ENCODE measurements around the gene RNF11. TPM values are rescaled to one million over a fixed set of nuclear protein-coding genes. Genes with fewer than 3 reads are reported as not detected.

Gene RNF11
- 53.8 TPM for total RNA-seq

- H3K4me1 ChIP-seq (ENCODE audit: control insufficient read depth in 3 of 3, insufficient read depth in 3 of 3, low read length in 3 of 3), result peaks cover 27 to 35% (median 34%) of the 10 kb centered on the region in 3 donors
- H3K9ac ChIP-seq (ENCODE audit: low read depth in 1 of 3, low read length in 3 of 3), result peak within 1 kb of the TSS; percentile 98 to 99 (median 98)
- H3K27ac ChIP-seq (ENCODE audit: low read depth, low read length), result peak within 1 kb of the TSS; percentile 95
- peak within 1 kb of the TSS; percentile 94 to 99 (median 96) for H3K4me3 ChIP-seq (ENCODE audit: low read length in 3 of 3)
- H3K9me3 ChIP-seq (ENCODE audit: control insufficient read depth in 3 of 3, low read length in 3 of 3), result no peaks in the 10 kb centered on the region
- H3K27me3 ChIP-seq (ENCODE audit: control insufficient read depth in 3 of 3, insufficient read depth in 3 of 3, low read length in 3 of 3), result no peaks in the 10 kb centered on the region
- peaks cover 0 to 4% (median 0%) of the 10 kb centered on the region in 3 donors for H3K36me3 ChIP-seq (ENCODE audit: control insufficient read depth in 3 of 3, insufficient read depth in 3 of 3, low read length in 3 of 3)
Measured at GRCh38 chr1:51235673-51236530, at the start of gene RNF11. Gene RNF11, plus strand, starts transcription at chr1:51236273. Its CDS starts 484 bp downstream, at chr1:51236757.

- H3K27me3 ChIP-seq (ENCODE audit: control insufficient read depth in 3 of 3, insufficient read depth in 3 of 3, low read length in 3 of 3), result no peaks in the 10 kb centered on the region
- H3K9me3 ChIP-seq (ENCODE audit: control insufficient read depth in 3 of 3, low read length in 3 of 3), result no peaks in the 10 kb centered on the region
- H3K27ac ChIP-seq (ENCODE audit: low read depth, low read length), result no peak overlapping the region
- H3K4me3 ChIP-seq (ENCODE audit: low read length in 3 of 3), result no peak overlapping the region
- H3K9ac ChIP-seq (ENCODE audit: low read depth in 1 of 3, low read length in 3 of 3), result no peak overlapping the region
- no peaks in the 10 kb centered on the region for H3K4me1 ChIP-seq (ENCODE audit: control insufficient read depth in 3 of 3, insufficient read depth in 3 of 3, low read length in 3 of 3)
- H3K36me3 ChIP-seq (ENCODE audit: control insufficient read depth in 3 of 3, insufficient read depth in 3 of 3, low read length in 3 of 3), result no peaks in the 10 kb centered on the region
Measured at GRCh38 chr1:51188230-51188629, 47.8 kb upstream of the RNF11 start.

GRCh38 chr1:51189421-51190073 is 46.5 kb upstream of the RNF11 start:
- Histone ChIP-seq H3K9me3 (ENCODE audit: control insufficient read depth in 3 of 3, low read length in 3 of 3) (no peaks in the 10 kb centered on the region), H3K27ac (ENCODE audit: low read depth, low read length) (no peak overlapping the region), H3K9ac (ENCODE audit: low read depth in 1 of 3, low read length in 3 of 3) (no peak overlapping the region), H3K4me3 (ENCODE audit: low read length in 3 of 3) (no peak overlapping the region), H3K4me1 (ENCODE audit: control insufficient read depth in 3 of 3, insufficient read depth in 3 of 3, low read length in 3 of 3) (no peaks in the 10 kb centered on the region), H3K27me3 (ENCODE audit: control insufficient read depth in 3 of 3, insufficient read depth in 3 of 3, low read length in 3 of 3) (no peaks in the 10 kb centered on the region), H3K36me3 (ENCODE audit: control insufficient read depth in 3 of 3, insufficient read depth in 3 of 3, low read length in 3 of 3) (no peaks in the 10 kb centered on the region)

GRCh38 chr1:51190961-51191360 is 45.1 kb upstream of the RNF11 start:
- Histone ChIP-seq H3K4me1 (ENCODE audit: control insufficient read depth in 3 of 3, insufficient read depth in 3 of 3, low read length in 3 of 3) (no peaks in the 10 kb centered on the region), H3K9me3 (ENCODE audit: control insufficient read depth in 3 of 3, low read length in 3 of 3) (no peaks in the 10 kb centered on the region), H3K27me3 (ENCODE audit: control insufficient read depth in 3 of 3, insufficient read depth in 3 of 3, low read length in 3 of 3) (no peaks in the 10 kb centered on the region), H3K4me3 (ENCODE audit: low read length in 3 of 3) (no peak overlapping the region), H3K27ac (ENCODE audit: low read depth, low read length) (no peak overlapping the region), H3K9ac (ENCODE audit: low read depth in 1 of 3, low read length in 3 of 3) (no peak overlapping the region), H3K36me3 (ENCODE audit: control insufficient read depth in 3 of 3, insufficient read depth in 3 of 3, low read length in 3 of 3) (no peaks in the 10 kb centered on the region)

GRCh38 chr1:51192213-51192843 is 43.7 kb upstream of the RNF11 start:
- H3K36me3 ChIP-seq (ENCODE audit: control insufficient read depth in 3 of 3, insufficient read depth in 3 of 3, low read length in 3 of 3), result no peaks in the 10 kb centered on the region
- no peak overlapping the region for H3K9ac ChIP-seq (ENCODE audit: low read depth in 1 of 3, low read length in 3 of 3)

GRCh38 chr1:51193564-51193963 is 42.5 kb upstream of the RNF11 start:
- Histone ChIP-seq H3K27me3 (ENCODE audit: control insufficient read depth in 3 of 3, insufficient read depth in 3 of 3, low read length in 3 of 3) (no peaks in the 10 kb centered on the region), H3K4me3 (ENCODE audit: low read length in 3 of 3) (no peak overlapping the region), H3K27ac (ENCODE audit: low read depth, low read length) (no peak overlapping the region), H3K4me1 (ENCODE audit: control insufficient read depth in 3 of 3, insufficient read depth in 3 of 3, low read length in 3 of 3) (no peaks in the 10 kb centered on the region), H3K36me3 (ENCODE audit: control insufficient read depth in 3 of 3, insufficient read depth in 3 of 3, low read length in 3 of 3) (no peaks in the 10 kb centered on the region), H3K9me3 (ENCODE audit: control insufficient read depth in 3 of 3, low read length in 3 of 3) (no peaks in the 10 kb centered on the region), H3K9ac (ENCODE audit: low read depth in 1 of 3, low read length in 3 of 3) (no peak overlapping the region)

More at GRCh38 chr1:51192213-51192843, 43.7 kb upstream of the RNF11 start:
- Histone ChIP-seq H3K27me3 (ENCODE audit: control insufficient read depth in 3 of 3, insufficient read depth in 3 of 3, low read length in 3 of 3) (no peaks in the 10 kb centered on the region), H3K27ac (ENCODE audit: low read depth, low read length) (no peak overlapping the region), H3K9me3 (ENCODE audit: control insufficient read depth in 3 of 3, low read length in 3 of 3) (no peaks in the 10 kb centered on the region), H3K4me3 (ENCODE audit: low read length in 3 of 3) (no peak overlapping the region), H3K4me1 (ENCODE audit: control insufficient read depth in 3 of 3, insufficient read depth in 3 of 3, low read length in 3 of 3) (no peaks in the 10 kb centered on the region)

GRCh38 chr1:51203121-51203873 is 32.8 kb upstream of the RNF11 start:
- H3K4me3 ChIP-seq (ENCODE audit: low read length in 3 of 3), result no peak overlapping the region
- H3K27ac ChIP-seq (ENCODE audit: low read depth, low read length), result no peak overlapping the region
- H3K36me3 ChIP-seq (ENCODE audit: control insufficient read depth in 3 of 3, insufficient read depth in 3 of 3, low read length in 3 of 3), result no peaks in the 10 kb centered on the region
- no peaks in the 10 kb centered on the region for H3K27me3 ChIP-seq (ENCODE audit: control insufficient read depth in 3 of 3, insufficient read depth in 3 of 3, low read length in 3 of 3)
- H3K9ac ChIP-seq (ENCODE audit: low read depth in 1 of 3, low read length in 3 of 3), result no peak overlapping the region
- no peaks in the 10 kb centered on the region for H3K9me3 ChIP-seq (ENCODE audit: control insufficient read depth in 3 of 3, low read length in 3 of 3)
- no peaks in the 10 kb centered on the region for H3K4me1 ChIP-seq (ENCODE audit: control insufficient read depth in 3 of 3, insufficient read depth in 3 of 3, low read length in 3 of 3)

- no peaks in the 10 kb centered on the region for H3K9me3 ChIP-seq (ENCODE audit: control insufficient read depth in 3 of 3, low read length in 3 of 3)
- no peaks in the 10 kb centered on the region for H3K27me3 ChIP-seq (ENCODE audit: control insufficient read depth in 3 of 3, insufficient read depth in 3 of 3, low read length in 3 of 3)
- H3K27ac ChIP-seq (ENCODE audit: low read depth, low read length), result no peak overlapping the region
- no peak overlapping the region for H3K9ac ChIP-seq (ENCODE audit: low read depth in 1 of 3, low read length in 3 of 3)
- H3K4me1 ChIP-seq (ENCODE audit: control insufficient read depth in 3 of 3, insufficient read depth in 3 of 3, low read length in 3 of 3), result no peaks in the 10 kb centered on the region
- H3K36me3 ChIP-seq (ENCODE audit: control insufficient read depth in 3 of 3, insufficient read depth in 3 of 3, low read length in 3 of 3), result no peaks in the 10 kb centered on the region
- H3K4me3 ChIP-seq (ENCODE audit: low read length in 3 of 3), result no peak overlapping the region
Measured at GRCh38 chr1:51203874-51204245, 32.2 kb upstream of the RNF11 start.

- Histone ChIP-seq H3K9ac (ENCODE audit: low read depth in 1 of 3, low read length in 3 of 3) (no peak overlapping the region), H3K4me3 (ENCODE audit: low read length in 3 of 3) (no peak overlapping the region), H3K27ac (ENCODE audit: low read depth, low read length) (no peak overlapping the region)
Measured at GRCh38 chr1:51210055-51210454, 26.0 kb upstream of the RNF11 start.

More at GRCh38 chr1:51210055-51210454, 26.0 kb upstream of the RNF11 start:
- Histone ChIP-seq H3K9me3 (ENCODE audit: control insufficient read depth in 3 of 3, low read length in 3 of 3) (no peaks in the 10 kb centered on the region), H3K36me3 (ENCODE audit: control insufficient read depth in 3 of 3, insufficient read depth in 3 of 3, low read length in 3 of 3) (no peaks in the 10 kb centered on the region), H3K27me3 (ENCODE audit: control insufficient read depth in 3 of 3, insufficient read depth in 3 of 3, low read length in 3 of 3) (no peaks in the 10 kb centered on the region), H3K4me1 (ENCODE audit: control insufficient read depth in 3 of 3, insufficient read depth in 3 of 3, low read length in 3 of 3) (no peaks in the 10 kb centered on the region)
